Measurements from ENCODE around the gene AP1G1.
"Not testable (repeated sequence)": the region's sequence is repeated elsewhere in the genome, so short reads cannot be mapped to it uniquely, and the experiment has no call there.

AP1G1 gene

DNA sequence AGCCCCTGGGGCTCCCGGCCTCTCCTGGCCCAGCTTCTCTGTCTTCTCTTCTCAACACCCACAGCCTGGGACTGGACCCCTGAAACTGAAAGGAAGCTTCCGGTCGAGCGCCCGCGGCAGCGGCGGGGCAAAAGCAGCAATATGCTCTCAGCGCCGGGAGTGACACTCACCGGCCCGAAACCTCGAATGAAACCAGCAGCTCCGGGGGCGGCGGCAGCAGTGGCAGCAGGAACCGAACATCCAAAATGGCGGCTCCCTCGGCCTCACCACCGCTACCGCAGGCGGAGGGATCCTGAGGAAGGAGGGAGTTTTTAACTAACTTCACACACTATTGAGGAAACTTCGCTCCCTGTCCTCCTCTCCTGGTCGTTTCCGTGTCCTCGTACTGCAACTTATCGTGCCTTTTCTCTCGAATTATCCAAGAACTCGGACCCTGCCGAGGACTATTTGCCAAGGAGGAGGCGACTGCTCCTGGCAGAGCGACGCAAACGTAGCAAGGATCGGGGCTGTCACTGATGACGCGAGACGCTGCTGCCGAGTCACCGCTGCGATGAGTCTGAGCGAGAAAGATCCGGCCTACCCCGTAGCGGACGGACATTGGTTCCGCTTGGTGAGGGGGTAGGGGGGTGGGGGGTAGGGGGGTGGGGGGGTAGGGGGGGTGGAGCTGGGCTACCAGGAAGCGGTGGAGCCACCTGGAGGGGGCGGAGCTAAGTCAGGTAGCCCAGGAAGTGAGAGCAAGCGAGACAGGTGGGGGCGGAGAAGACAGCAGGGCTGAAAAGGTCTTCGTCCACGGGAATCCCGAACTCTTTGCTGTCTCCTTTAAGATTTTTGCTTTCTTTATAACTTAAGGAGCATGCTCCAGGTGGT is at the start of gene AP1G1:
AP1G1 (minus strand) TSS at position 242 of the 867 bp plus-strand sequence. CDS start 19,355 bp downstream, outside the sequence.
- DNase-seq, result peak; percentile 79

DNA sequence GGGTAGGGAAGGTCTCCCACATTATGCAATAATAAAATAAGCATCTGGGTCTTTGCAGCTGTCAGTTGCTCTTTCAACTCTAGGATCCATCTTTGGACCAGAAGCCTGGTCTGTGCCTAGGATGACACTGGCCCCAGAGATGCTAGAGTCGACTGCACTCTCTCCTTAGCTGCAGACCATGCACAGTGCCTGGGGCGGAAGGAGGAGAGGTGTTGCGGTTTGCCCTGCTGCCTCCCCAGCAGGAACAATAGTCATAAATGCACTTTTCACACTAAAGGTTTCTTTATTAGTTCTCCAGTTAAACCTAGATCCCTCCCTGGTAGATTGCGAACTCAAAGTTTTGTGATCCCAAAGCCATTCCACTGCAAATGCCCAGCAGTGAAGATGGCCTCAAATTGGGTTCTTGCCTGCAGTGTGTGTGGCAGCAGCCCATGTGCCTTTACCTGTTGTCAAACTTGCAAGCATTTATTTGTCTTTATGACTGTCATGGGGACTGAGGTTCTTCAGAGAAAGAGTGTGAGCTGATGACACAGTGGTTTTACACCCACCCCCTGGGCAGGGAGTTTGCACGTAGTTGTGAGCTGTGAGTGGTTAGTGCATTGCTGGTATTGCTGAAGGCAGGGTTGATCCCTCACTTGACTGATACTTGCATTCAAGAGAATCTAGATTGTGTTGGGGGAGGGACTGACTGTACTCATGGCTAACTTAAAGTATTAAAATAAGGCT is 47.5 kb upstream of the AP1G1 start:
- no peak for DNase-seq

DNA sequence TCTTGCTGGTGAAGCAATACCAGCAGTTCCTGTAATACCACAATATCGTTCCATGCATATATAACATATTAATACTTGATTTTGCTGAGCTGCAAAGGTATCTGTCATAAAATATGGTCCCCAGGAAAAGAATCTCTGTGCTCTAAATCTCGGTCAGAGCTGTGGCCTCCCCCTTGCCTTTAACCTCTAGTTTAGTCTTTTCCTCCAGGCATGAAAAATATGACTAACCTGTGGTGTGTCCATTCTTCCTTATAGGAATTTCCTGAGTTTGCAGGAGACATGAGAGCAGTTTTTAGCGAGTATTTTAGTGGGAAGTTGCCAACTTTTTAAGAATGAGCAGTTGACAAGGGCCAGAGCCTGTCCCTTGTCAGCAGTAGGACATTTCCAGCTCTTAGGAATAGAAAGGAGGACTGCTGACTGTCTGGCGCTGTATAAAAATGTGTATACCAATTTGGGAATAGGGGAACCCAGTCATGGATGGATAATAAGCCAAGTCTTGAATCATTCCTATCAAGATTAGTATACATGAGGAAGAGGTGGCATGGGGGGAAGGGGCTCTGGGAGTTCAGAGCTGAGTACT is 45.8 kb upstream of the AP1G1 start:
- DNase-seq, result no peak

DNA sequence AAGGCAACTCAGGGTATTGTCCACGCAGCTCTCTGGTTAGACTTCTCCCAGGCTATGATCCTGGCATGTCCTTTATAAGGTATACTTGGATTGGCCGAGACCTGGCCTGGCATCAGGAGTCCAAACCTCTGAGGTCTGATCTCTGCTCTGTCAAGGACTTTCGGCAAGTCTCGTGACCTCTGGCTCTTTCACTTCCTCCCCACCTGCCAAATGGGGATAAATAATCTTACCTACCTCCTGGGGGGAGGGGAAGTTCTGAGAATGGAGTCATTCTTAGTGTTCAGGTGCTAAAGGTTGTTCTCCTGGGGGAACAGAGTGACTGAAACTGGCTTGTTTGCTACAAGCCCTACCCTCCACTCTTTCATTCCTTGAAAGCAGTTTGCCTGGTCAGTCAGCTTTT is 44.8 kb upstream of the AP1G1 start:
- no peak for DNase-seq

DNA sequence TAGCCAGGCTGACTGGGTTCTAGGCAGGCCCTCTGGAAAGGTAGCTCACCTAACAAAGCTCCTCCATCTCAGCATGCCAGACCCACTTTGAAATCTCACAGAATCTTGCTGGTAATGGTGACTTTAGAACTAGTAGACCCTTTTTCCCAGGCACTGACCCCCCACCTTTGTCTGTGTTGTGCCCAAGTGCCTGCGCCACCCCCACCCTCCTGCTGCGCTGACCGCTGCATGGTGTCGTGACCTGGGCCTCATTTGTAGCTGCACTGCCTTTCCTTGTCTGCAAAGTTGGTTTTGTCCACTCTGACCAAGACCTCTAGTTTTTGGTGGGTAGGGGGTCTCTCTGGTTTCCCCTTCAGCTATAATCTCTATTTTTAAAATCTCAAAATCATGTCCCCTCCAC is 43.9 kb upstream of the AP1G1 start:
- no peak for DNase-seq

DNA sequence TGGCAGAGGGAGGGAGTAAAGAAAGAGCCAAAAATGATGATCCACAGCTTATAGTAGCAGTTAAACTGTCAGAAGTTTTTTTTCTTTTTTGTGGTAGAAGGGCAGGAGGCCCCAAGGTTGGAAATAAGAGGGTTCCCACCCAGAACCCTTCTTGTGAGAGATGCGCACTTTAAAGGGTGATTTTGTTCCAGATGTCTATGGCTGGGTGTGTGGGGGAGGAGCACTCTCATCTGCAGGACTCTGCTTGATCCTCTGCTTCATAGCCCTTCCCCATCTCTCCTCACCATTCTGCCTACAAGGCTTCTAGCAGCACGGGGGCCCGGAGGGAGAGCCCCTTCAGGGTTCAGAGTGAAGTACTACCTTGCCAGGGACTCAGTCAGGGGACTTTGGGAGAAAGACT is 43.5 kb upstream of the AP1G1 start:
- DNase-seq, result no peak

DNA sequence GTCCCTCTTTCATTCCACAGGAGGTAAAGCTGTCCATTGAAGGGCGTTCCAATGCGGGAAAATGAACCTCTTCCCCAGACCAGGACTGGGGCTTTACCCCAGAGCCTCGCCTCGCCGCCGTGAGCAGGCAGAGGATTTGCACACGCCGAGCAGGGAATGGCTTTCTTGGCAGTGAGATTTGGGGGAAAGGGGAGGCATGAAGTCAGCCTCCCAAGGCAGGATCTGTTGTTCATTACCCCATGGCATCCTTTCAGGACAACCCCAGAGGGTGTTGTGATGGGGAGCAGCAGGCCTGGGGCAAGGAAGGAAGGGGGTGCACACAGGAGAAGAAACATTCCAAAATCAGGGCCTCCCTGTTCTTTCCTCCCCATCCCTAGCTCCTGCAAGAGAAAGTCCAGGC is 43.1 kb upstream of the AP1G1 start:
- no peak for DNase-seq

DNA sequence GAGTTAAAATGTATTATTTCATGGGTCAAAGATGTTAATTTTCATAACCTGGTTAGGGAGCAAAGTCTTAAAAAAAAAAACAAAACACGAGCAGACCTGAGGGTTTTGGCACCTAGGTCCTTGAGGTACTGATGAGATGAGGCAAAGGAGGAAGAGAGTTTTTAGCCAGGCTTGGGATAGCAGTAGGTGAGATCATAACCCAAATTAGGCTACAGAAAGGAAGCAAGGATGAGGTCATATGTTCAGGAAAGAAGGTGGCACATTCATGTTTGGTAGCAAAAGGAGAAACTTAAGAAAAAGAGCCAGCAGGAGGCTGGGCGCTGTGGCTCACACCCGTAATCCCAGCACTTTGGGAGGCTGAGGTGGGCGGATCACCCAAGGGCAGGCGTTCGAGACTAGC is 40.0 kb upstream of the AP1G1 start:
- no peak for DNase-seq

DNA sequence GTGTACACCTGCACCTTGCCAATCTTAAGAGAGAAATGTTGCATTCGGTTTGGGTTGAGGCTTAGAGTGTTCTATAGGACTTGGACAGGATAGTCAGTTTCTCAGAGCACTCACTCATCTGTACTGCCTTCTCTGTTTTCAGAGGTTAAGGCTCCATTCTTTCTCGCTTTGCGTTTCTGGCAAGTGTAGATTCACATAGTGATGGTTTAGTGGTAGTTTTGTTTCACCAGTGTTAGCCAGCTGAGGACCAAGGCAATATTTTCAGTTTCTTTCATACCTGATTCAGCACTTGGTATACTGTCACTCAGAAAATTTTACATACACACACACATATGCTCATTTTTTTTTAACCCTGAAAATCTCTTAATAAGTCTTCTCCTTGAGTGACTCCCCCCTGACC is 38.5 kb upstream of the AP1G1 start:
- DNase-seq, result no peak

DNA sequence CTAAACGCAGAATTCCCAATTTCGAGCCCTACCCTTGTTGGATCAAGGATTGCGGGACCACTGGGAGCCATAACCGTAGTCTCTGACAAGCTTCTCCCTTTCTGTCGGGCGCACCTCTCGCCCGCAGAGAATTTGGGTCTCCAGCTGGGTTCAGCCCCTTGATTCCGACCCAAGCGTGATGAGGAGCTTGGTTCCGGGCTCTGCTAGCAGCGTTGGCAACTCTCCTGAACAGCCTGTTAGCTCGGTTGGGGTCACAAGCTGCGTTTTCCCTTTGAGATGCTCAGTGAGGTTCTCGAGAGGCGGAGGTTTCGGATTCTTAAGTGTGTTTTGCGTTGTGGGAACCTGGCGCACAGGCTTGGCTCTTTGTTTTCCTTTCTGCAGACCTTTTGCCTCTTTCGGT is 37.8 kb upstream of the AP1G1 start:
- no peak for DNase-seq

DNA sequence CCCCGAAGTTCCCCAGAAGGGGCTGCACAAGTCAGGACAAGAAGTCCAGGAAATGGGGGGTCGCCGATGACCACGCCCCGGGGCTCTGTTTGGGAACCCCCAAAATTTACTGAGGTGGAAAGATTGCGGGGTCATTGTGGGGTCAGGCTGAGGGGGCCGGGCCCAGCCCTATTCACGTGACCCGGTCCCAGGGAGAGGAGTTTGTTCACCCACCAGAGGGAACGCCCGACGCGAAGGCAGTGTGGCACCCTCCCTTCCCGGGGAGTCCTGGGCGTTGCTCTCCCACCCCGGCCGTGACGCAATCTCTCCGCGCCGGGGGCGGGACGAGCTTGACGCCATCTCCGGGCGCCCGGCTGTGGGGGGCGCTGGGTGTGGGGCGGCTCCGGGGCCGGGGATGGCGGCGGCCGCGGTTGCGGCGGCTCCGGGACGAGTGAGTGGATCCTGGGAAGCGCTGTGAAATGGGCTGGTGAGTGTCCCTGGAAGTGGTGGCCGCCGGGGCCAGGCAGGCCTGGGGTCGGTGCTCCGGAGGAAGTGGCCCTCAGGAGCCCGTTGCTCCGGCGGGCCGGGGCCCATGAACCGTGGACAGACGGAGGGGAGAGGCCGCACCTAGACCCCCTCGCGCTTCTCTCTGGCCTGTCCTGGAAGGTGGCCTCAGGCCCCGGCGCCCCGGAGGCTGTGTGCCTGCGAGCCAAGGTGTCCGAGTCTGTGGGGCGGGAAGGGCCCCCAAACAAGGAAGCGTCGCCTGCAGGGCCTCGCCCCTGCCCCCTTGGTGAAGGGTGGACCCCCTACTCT is 37.2 kb upstream of the AP1G1 start, which contains the start of gene ATXN1L:
ATXN1L (plus strand) TSS at position 338 of the 792 bp plus-strand sequence. CDS start 3,765 bp downstream, outside the sequence.
- peak; percentile 42 for DNase-seq

DNA sequence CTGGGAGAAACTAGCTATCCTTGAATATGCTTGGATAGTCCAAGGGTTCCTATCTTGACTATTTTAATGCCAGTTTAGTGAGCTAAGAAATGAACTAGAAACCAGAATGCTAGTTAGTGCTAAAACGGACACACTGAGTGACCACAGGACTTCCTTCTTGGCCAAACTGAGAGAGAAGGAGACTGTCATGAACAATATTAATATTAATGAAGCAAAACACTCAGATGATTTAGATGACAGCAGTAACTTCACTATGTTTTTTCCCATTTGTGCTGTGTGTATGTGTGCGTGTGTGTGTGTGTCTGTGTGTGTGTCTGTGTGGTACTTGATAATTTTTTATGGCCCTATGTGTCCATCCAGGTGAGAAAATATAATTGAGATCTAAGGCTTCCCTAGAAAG is 34.9 kb upstream of the AP1G1 start:
- DNase-seq, result no peak

DNA sequence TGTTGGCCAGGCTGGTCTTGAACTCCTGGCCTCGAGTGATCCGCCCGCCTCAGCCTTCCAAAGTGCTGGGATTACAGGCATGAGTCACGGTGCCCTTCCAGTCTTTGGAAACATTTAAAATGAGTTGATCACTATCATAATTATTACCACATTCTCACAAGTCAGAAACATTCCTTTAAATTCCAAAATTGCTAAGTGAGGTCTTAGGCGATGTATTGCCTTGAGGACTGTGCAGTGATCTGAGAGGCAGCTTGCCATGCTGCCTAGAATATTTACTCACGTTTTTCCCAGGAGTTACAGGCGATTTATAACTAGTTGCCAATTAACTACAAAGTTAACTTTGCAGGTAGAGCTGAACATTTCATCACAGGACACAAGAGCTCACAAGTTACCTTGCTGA is 31.4 kb upstream of the AP1G1 start:
- no peak for DNase-seq

DNA sequence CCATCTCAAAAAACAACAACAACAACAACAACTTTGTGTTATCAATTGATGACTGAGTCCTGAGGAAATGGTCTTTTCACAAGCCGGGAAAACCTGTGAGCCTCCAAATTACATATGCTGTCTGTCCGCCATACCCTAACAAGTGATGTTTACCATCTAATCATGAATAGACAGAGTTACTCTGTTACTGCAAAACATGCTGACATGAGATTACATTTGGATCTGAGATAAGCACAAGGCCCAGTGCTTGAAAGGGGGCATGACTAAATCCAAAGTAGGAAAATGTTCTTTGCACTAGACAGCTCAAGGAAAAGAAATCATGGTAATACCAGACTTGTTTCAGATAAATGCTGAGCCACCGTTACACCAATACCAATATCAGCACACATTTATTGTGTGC is 28.5 kb upstream of the AP1G1 start:
- no peak for DNase-seq

DNA sequence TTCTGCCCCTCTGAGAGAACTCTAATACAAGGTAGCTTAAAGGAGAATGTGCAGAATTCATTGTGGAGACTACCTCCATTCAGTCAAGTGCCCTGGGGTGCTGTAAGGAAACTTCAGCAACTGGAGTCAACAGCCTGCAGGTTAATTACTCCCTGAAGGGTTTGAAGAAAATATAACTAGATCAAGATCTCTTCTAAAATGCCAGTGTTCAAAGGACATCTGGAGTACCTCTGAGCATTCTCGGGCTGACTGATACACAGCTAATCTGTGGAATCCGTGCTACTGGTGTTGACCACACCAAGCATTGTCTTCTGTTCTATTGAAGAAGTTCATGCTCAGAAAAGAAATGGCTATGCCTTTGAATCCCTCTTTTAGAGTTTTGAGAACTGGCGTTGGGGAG is 25.7 kb upstream of the AP1G1 start:
- DNase-seq, result no peak

DNA sequence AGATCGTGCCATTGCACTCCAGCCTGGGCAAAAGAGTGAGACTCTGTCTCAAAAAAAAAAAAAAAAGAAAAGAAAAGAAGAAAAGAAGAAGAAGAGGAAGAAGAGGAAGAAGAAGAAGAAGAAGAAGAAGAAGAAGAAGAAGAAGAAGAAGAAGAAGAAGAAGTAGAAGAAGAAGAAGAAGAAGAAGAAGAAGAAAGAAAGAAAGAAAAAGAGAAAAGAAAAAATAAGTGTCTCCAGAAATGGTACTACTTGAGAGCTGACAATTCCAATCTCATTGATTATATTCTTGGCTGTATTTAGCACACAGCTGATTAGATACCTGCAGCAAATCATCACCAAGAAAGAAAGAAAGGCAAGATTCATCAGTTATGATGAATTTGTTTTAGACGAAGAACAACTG is 23.5 kb upstream of the AP1G1 start:
- DNase-seq, result not testable (repeated sequence)

DNA sequence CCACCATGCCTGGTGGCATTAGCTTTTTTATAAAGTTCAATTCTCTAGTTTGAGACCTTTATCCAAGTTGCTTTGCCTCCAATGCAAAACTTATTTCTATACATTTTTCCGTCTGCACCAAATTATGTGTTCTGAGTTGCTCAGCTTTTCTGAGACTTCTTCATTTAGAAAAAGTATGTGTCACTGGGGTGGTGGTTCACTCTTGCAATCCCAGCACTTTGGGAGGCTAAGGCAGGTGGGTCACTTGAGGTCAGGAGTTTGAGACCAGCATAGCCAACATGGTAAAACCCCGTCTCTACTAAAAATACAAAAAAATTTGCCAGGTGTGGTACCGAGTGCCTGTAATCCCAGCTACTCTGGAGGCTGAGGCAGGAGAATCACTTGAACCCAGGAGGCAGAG is 23.1 kb upstream of the AP1G1 start:
- DNase-seq, result not testable (repeated sequence)

DNA sequence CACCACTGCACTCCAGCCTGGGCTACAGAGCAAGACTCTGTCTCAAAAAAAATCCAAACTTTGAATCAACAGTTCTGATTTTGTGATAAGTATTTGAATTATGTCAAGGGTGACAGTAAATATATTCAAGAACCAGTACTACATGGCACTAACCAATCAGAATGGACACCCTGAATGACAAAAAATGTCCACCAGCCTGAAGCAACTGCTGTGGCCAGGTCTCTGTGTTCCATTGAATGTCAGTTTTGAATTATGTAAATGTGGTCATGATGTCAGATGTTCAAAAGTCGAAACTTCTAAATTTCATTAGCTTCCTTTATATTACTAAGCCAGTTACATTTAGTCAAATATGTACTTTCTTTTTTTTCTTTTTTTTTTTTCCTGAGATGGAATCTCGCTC is 21.7 kb upstream of the AP1G1 start:
- no peak for DNase-seq

DNA sequence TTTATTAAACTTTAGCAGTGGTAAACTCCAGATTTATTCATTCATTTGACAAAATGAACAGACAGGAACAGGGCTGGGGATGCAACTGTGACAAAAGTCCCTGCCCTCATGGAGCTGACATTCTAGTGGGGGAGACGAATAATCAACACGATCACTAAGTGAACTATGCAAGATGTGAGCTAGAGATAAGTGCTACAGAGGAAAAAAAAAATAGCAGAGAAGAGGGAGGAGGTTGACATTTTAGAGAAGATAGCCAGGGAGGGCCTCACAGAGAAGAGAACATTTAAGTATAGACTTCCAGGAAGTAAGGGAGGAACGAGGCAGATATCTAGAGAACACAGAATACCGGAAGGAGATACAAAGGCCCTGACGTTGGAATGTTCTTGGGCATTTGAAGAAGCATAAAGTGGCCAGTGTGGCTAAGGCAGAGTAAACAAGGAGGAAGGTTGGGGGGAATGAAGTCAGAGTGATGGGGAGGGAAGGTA is 17.9 kb upstream of the AP1G1 start:
- no peak for DNase-seq

DNA sequence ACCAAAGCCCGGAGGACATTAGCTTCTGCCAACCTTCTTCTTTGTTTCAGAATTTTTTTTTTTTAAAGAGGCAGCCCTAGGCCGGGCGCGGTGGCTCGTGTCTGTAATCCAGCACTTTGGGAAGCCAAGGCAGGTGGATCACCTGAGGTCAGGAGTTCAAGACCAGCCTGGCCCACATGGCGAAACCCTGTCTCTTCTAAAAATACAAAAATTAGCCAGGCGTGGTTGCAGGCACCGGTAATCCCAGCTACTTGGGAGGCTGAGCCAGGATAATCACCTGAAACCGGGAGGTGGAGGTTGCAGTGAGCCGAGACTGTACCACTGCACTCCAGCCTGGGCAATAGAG is 8.5 kb upstream of the AP1G1 start:
- not testable (repeated sequence) for DNase-seq

DNA sequence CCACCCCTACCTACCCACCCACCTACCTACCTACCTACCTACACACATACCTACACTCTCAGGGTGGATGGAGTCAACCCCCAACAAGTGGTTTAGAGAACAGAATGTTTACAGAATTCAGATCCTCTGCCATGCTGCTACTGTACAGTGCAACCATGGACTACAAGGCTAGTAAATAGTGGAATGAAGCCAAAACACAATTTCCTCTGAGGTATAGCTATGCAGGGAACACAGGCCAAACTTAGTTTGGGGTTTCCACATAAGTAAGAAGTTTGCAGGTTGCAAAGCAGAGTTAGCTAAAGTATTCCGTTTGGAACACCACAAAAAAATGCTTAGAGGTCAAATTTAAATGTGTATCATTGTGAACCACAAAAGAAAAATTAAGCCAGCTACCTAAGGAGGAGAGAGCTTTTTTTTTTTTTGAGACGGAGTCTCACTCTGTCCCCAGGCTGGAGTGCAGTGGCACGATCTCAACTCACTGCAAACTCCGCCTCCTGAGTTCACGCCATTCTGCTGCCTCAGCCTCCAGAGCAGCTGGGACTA is 2.7 kb upstream of the AP1G1 start:
- DNase-seq, result no peak

DNA sequence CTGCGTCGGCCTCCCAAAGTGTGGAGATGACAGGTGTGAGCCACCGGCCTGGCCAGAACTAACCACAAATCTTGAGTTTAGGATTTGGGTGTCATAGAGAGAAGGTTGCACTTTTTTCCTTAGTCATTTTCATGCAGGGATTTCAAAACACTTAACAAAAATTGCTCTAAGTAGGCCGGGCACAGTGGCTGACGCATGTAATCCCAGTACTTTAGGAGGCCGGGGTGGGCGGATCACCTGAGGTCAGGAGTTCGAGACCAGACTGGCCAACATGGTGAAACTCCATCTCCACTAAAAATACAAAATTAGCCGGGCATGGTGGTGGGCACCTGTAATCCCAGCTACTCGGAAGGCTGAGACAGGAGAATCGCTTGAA is 1.5 kb upstream of the AP1G1 start:
- DNase-seq, result not testable (repeated sequence)
